ENCODE data around the gene TMEM132A.

The TMEM132A gene, protein sequence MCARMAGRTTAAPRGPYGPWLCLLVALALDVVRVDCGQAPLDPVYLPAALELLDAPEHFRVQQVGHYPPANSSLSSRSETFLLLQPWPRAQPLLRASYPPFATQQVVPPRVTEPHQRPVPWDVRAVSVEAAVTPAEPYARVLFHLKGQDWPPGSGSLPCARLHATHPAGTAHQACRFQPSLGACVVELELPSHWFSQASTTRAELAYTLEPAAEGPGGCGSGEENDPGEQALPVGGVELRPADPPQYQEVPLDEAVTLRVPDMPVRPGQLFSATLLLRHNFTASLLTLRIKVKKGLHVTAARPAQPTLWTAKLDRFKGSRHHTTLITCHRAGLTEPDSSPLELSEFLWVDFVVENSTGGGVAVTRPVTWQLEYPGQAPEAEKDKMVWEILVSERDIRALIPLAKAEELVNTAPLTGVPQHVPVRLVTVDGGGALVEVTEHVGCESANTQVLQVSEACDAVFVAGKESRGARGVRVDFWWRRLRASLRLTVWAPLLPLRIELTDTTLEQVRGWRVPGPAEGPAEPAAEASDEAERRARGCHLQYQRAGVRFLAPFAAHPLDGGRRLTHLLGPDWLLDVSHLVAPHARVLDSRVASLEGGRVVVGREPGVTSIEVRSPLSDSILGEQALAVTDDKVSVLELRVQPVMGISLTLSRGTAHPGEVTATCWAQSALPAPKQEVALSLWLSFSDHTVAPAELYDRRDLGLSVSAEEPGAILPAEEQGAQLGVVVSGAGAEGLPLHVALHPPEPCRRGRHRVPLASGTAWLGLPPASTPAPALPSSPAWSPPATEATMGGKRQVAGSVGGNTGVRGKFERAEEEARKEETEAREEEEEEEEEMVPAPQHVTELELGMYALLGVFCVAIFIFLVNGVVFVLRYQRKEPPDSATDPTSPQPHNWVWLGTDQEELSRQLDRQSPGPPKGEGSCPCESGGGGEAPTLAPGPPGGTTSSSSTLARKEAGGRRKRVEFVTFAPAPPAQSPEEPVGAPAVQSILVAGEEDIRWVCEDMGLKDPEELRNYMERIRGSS

GRCh38 chr11:60924110-60924905 is at the start of gene TMEM132A:
Gene TMEM132A, plus strand, starts transcription at chr11:60924460. Its CDS starts 174 bp downstream, at chr11:60924634.
- DNase-seq, result peak; percentile 92

DNA sequence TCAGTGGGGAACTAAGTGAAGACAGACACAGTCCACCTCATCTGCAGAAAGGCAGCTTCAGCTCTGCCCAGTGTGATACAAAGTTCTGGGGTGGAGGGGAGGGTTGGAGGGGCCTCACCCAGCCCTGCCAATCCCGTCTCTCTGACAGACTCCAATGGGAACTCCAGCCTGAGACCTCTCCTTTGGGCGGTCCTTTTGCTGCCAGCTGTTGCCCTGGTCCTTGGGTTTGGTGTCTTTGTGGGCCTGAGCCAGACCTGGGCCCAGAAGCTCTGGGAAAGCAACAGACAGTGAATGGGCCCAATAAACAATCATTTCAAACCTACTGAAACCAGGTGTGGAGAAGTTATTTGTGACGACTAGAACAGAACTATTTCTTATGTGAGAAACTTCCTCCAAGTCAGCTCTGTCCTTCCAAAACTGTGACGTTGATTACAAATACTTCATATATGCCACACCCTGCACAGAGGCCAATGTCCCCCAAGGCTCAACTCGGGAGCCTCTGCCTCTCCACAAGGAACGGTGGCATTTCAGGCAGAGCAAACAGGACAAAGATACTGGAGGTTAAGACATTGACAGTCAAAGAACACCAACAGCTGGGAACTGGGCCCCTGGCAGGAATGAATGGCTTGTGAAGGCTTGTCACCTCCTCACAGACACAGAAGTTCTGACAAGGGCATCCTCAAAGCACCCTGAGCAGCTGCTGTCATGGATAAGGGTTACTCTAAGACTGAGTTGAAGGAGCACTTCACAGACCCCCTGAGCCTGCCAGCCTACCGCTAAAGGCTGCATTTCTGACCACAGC is 48.7 kb upstream of the TMEM132A start:
- no peak for DNase-seq

DNA sequence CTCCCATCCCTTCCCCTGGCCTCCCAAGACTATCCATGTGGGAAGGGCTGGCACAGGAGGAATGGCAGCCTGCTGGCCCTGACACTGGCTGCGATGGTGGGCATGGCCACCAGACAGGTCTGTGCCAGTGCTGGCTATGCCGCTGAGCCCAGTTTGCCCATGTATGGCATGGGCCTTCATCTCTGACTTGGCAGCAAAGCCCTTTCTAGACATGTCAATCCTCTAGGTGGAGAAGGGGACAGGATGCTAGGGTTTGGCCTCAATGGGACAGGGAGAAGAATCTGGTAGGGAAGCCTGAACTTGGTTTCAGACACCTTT is 48.1 kb upstream of the TMEM132A start:
- DNase-seq, result no peak

DNA sequence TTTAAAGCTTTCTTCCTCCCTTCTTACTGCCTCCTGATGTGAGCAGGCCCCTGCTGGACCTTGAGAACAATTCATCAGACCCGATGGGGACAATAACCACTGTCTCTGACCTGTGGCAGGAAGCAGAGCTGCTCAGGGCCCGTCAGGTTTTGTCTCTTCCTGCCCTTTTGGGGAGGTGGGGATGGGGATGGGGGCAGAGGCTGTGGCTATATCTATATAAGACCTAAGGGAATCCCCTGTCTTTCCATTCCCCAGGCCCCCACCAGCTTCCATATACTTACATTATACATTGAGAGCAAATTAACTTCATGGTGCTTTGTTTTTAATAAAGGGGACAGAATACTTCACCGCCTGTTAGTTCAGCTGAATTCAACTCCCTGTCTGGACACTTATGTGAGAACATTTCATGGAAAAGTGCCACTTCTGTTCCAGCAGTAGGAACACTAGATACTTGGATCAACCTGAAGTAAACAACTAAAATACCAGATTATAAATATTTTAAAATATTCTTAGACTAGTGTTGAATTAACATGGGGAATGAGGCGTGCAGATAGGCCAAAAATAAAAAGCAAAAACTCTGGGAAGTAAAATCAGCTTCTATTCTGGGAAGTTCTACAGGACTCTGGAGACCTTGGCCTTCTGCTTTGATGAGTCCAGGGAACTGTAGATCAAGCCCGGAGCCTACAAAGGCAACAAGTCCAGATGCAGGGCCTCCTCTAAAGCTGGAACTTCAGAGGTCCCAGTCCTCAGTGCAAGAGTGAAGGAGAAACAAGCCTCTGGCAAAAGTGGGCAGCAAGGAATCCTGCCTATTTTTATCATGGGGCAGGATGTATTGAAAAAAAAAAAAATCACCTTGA is 45.8 kb upstream of the TMEM132A start:
- DNase-seq, result no peak

- DNase-seq, result no peak
Measured at GRCh38 chr11:60879104-60879503, 45.2 kb upstream of the TMEM132A start.

- peak; percentile 60 for DNase-seq
Measured at GRCh38 chr11:60879971-60880588, 44.2 kb upstream of the TMEM132A start.

- DNase-seq, result peak; percentile 56
Measured at GRCh38 chr11:60880643-60881282, 43.5 kb upstream of the TMEM132A start.

DNA sequence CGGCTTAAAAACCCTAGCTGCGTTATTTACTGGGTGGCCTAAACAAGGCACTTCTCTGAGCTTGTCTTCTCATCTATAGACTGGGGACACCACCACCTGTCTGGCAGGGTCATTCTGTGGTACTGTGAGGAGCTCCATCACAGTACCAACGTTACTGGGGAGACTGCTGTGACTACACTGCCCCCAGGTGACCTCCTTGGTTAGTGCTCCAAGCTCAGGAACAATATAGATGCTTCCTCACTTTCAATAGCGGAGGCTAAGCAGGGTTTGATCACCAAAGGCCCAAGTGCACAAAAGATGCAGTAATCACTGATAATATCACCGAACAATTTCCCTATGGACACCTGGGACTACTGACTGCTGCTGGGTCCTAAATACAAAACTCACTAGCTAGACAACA is 36.7 kb upstream of the TMEM132A start:
- peak; percentile 82 for DNase-seq

DNA sequence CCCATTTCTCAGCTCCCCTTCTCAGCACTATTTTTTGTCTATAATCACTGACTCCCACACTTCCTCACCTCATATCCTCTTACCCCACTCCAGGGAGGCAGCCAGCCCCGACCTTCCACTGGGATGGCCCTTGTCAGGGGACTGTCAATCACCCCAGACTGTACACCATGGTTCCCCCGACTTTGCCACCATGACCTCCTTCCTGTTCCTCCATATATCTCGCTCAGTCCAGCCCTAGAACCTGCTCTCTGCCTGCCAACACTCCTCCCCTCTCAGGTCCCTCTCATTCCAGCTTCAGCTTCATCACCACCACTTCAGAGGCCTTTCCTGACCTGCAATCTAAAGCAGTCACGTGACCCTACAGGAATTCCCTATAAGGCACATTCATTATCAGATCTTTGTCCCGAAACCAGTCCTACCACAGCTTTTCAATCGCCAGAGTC is 34.4 kb upstream of the TMEM132A start:
- DNase-seq, result no peak

DNA sequence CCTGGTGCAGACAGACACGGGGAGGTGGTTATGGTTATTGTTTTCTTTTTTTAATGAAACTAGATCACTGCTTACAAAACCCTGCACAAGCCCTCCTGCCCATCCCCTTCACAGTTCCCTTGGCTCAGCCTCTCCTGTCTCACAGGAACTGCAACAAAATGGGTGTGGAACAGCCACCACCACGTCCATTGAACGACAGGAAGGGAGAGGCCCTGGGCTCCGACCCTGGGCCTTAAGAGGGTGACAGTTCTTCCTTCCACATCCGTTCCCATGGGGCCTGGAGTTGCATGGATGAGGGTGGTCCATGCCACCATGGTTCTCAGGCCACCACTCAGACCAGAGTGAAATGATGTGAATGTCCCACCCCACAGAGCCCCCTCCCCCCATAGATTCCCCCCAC is 33.6 kb upstream of the TMEM132A start:
- no peak for DNase-seq

- DNase-seq, result peak; percentile 25
Measured at GRCh38 chr11:60891103-60891741, 33.0 kb upstream of the TMEM132A start.

DNA sequence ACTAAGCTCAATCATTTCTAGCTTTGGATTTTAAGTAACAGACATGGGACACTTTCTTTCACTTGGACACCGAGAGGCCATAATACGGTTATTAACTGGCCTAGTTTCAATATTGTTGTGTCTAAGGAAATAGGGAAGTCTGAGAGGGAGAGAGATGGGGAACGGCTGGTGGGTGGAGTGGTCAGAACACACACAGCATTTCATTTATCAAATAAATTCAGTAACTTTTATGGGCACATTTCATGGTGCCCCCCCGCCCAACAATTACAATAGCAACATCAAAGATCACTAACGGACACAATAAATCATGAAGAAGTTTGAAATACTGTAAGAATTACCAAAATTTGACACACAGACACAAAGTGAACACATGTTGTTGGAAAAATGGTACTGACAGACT is 28.6 kb upstream of the TMEM132A start:
- no peak for DNase-seq

DNA sequence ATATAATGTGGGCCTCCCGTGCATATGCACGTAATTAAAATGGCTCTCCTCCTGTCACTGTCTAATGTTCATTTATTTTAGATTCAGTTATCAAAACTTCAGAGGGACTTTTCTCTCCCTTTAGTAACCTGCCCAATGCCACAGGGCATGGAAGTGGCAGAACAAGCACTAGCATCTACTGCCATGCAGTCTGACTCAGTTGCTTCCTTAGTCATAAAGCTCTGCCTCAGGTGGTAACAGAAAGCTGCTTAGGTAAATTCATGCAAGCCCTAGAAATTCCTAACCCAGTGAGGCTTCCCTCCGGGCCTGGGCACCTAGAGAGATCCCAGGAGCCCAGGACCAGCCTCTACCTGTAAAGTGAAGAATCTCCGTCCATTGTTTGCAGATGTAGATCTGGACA is 26.8 kb upstream of the TMEM132A start:
- no peak for DNase-seq

- DNase-seq, result peak; percentile 71
Measured at GRCh38 chr11:60899046-60899936, 25.0 kb upstream of the TMEM132A start.

DNA sequence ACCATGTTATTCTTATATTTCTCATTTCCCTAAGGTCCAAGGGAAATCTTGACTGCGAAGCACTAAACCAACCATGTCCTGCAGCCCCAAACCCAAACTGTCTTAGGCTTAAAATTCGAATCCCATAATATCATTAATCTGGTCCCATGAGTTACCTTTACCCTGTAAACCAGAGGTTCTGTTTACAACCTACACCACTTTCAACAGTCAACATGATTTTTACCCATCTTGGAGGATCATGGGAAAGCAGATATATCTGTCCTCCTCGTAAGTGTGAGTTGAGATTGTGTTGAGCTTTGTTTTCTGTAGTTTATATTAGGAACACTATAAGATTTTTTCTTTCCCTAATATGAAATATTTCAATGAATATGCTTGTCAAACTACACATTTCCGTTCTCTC is 24.3 kb upstream of the TMEM132A start:
- DNase-seq, result no peak

- DNase-seq, result no peak
Measured at GRCh38 chr11:60900673-60901404, 23.4 kb upstream of the TMEM132A start.

GRCh38 chr11:60902625-60903024 is 21.6 kb upstream of the TMEM132A start:
- DNase-seq, result no peak

DNA sequence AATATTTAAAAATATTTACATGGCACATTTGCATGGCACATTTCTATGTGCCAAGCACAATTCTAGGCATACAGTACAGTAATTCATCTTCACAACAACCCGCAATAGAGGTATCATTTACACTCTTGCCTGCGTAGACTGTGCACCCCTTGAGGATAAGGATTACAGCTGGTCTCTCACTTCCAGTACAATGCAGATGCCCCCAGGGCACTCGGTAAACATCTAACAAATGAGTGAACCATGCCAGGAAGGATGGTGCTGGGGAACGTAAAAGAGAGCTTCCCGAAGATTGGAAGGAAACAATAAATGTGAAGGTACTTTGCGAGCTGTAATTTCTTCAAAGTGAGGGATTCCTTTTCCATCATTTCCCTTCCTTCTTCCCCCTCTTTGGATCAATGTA is 19.2 kb upstream of the TMEM132A start:
- DNase-seq, result peak; percentile 91
